Ovary (tissue), 9 donors: ENCODE results near the gene KIAA1217. TPM values are rescaled to one million over a fixed set of nuclear protein-coding genes. Genes with fewer than 3 reads are reported as not detected.

Experiments
- DNase-seq, 5 donors: peaks; one replicate each; pipeline ENCODE4 v3.0.0-alpha.2; 2019 to 2020
- H3K27ac ChIP-seq, 2 donors: fragments of 200-600 bp; one replicate each; pipeline versions ENCODE4 v1.5.1 to v1.8.0; 2019 to 2022
- H3K27me3 ChIP-seq: fragments of 200-600 bp; one replicate; pipeline ENCODE4 v1.8.0; 2022
- H3K36me3 ChIP-seq: fragments of 200-600 bp; sonication (generic); one replicate; pipeline ENCODE4 v1.5.1; 2019
- H3K4me1 ChIP-seq: one replicate; pipeline ENCODE4 v1.8.1; 2013; ENCODE audit warnings: mild to moderate bottlenecking, moderate library complexity; ENCODE audit not compliant: insufficient read depth
- H3K4me3 ChIP-seq: fragments of 200-600 bp; sonication (generic); one replicate; pipeline ENCODE4 v1.5.1; 2017
- H3K9me3 ChIP-seq, 2 donors: fragments of 200-600 bp in 1 of 2; sonication (generic) in 1 of 2; one replicate each; pipeline versions ENCODE4 v1.5.1 to v1.8.1; 2013 to 2019; ENCODE audit warnings: mild to moderate bottlenecking in 1 of 2, moderate library complexity in 1 of 2
- EP300 ChIP-seq: sonication (generic); formaldehyde crosslinking; IDR thresholded peaks from one replicate; pipeline ENCODE4 v1.6.1; 2017; ENCODE audit warnings: antibody characterized with exemption
- POLR2A ChIP-seq: fragments of 450-650 bp; IDR thresholded peaks from one replicate; pipeline ENCODE4 v1.6.1; 2017; ENCODE audit warnings: antibody characterized with exemption, mild to moderate bottlenecking, moderate library complexity
- WGBS, 3 donors: extraction: QIAGEN DNeasy Blood & Tissue Kit in 1 of 3; methylation state at CpG; one replicate each; pipeline versions ENCODE4 v1.1.5 to v1.1.7; 2013 to 2017; 5-methylcytosine and 5-hydroxymethylcytosine counted together
- intact Hi-C, 4 donors: fragments of 100-400 bp; cut with DNase I; formaldehyde crosslinking; loops; one replicate each; pipeline versions ENCODE4 v1.11.0 to v1.15.1; 2022 to 2023
- polyA plus RNA-seq, 2 donors: library from polyadenylated mRNA; stranded (reverse); fragments of 200-250 nt in 1 of 2; fragments of 350-450 nt in 1 of 2; fragmentation: Illumina TruSeq in 1 of 2; extraction: RNeasy Lipid Tissue Mini Kit (QIAGEN cat#74804) in 1 of 2; gene quantifications; one replicate each; pipeline ENCODE4 v1.2.3, GENCODE V29; 2013 to 2014
- total RNA-seq, 7 donors: library from RNA; depleted of rRNA in 2 of 7; stranded (reverse); fragments of >200 nt in 2 of 7; fragmentation: NEBNext Ultra II Directional in 3 of 7; extraction: Animal tissue kit (Norgen Biotek cat#: 25700) in 3 of 7; gene quantifications; one replicate each; pipeline versions ENCODE4 v1.1.0 to v1.2.4, GENCODE V29; 2016 to 2023
- TF ChIP-seq, protein P1 (sequence below), 3 donors: fragments of 450-650 bp in 2 of 3; fragments of 200-600 bp in 1 of 3; IDR thresholded peaks; one replicate each; pipeline versions ENCODE4 v1.5.1 to v1.8.0; 2016 to 2022; ENCODE audit warnings: antibody characterized with exemption in 3 of 3, mild to moderate bottlenecking in 1 of 3
- donor health status: DM: no; HTN: no; CAD: no; lungs with moderate emphysema.
- donor health status: DM: no; HTN: no; CAD: no.
- donor health status: Bipolar disorder and iron deficiency.
- donor health status: DM: yes; HTN: yes; CAD: no.
- donor health status: DM: no; HTN: no; CAD: no.
- donor health status: DM: yes; HTN: yes; CAD: no.

Gene KIAA1217
- total and polyA plus RNA-seq, 9 donors, result 7.2 to 47.1 (median 23.0) TPM

DNA sequence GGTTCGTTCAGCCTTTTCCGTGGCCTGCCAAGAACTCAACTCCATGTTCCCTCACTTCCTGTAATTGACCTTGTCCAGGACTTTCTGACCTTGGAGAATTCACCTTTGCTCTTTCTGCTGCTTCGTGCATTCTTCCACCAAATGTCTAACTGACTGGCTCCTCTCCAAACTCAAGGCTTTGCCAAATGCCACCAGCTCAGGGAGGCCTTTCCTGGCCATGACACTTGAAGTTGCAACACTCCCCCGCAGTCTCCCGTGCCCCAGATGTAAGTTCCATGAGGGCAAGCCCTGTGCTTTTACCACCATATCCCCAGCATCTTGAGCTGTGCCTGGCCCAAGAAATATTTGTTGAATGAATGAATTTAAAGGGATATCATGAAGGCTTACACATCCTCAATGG lies 276.4 kb downstream of the KIAA1217 start:
- intact Hi-C loops, result no loop called here
- WGBS, 3 donors, result 46 to 76% (median 69%) methylated on average over 5 of the region's 5 CpGs
- H3K27ac ChIP-seq, result no peak overlapping the region

DNA sequence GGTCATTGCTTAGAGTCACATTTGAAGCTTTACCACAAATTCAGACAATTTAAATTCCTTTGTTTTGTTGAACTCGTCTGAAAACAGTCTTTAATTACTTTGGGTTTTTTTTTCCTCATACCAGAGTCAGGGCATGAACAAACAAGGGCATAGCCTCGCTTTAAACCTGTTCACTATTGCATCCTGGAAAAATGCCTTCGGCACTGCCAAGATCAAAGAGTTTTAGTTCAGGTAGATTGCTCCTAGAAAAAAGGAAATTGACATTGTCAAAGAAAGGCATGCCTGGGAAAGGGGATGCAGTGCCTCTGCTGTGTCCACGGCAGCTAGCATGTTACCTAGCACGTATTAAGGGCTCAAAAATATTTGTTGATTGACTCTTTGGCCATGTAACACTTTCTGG lies 279.7 kb downstream of the KIAA1217 start:
- Histone ChIP-seq H3K36me3 (no peaks in the 10 kb centered on the region), H3K4me1 (no peaks in the 10 kb centered on the region), H3K27ac (no peak overlapping the region), H3K4me3 (no peak overlapping the region), H3K27me3 (no peaks in the 10 kb centered on the region), H3K9me3 (no peaks in the 10 kb centered on the region)
- intact Hi-C loops, result no loop called here
- DNase-seq, result no peak
- WGBS, 3 donors, result 75 to 79% (median 78%) methylated on average over 5 of the region's 5 CpGs
- TF ChIP-seq POLR2A (no peak), EP300 (no peak)
- TF ChIP-seq, protein P1, sequence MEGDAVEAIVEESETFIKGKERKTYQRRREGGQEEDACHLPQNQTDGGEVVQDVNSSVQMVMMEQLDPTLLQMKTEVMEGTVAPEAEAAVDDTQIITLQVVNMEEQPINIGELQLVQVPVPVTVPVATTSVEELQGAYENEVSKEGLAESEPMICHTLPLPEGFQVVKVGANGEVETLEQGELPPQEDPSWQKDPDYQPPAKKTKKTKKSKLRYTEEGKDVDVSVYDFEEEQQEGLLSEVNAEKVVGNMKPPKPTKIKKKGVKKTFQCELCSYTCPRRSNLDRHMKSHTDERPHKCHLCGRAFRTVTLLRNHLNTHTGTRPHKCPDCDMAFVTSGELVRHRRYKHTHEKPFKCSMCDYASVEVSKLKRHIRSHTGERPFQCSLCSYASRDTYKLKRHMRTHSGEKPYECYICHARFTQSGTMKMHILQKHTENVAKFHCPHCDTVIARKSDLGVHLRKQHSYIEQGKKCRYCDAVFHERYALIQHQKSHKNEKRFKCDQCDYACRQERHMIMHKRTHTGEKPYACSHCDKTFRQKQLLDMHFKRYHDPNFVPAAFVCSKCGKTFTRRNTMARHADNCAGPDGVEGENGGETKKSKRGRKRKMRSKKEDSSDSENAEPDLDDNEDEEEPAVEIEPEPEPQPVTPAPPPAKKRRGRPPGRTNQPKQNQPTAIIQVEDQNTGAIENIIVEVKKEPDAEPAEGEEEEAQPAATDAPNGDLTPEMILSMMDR (IDR thresholded peaks at IDR 0.05), result no peak

More for the DNA sequence above, 276.4 kb downstream of the KIAA1217 start:
- DNase-seq, result no peak
- H3K4me3 ChIP-seq, result no peak overlapping the region
- H3K36me3 ChIP-seq, result no peaks in the 10 kb centered on the region
- no peaks in the 10 kb centered on the region for H3K27me3 ChIP-seq
- H3K9me3 ChIP-seq, result no peaks in the 10 kb centered on the region
- TF ChIP-seq POLR2A (no peak), EP300 (no peak)
- TF ChIP-seq, protein P1 (IDR thresholded peaks at IDR 0.05), result no peak
- no peaks in the 10 kb centered on the region for H3K4me1 ChIP-seq

- no peak overlapping the region for H3K27ac ChIP-seq
- no peaks in the 10 kb centered on the region for H3K4me1 ChIP-seq
- DNase-seq, result no peak
- 79 to 83% (median 83%) methylated on average over 4 of the region's 4 CpGs for WGBS, 3 donors
- H3K4me3 ChIP-seq, result no peak overlapping the region
- H3K27me3 ChIP-seq, result no peaks in the 10 kb centered on the region
- TF ChIP-seq EP300 (no peak), POLR2A (no peak)
- TF ChIP-seq, protein P1 (IDR thresholded peaks at IDR 0.05), result no peak
- H3K36me3 ChIP-seq, result no peaks in the 10 kb centered on the region
- H3K9me3 ChIP-seq, result no peaks in the 10 kb centered on the region
- intact Hi-C loops, result no loop called here
Measured at GRCh38 chr10:24493165-24493564, 284.2 kb downstream of the KIAA1217 start.

DNA sequence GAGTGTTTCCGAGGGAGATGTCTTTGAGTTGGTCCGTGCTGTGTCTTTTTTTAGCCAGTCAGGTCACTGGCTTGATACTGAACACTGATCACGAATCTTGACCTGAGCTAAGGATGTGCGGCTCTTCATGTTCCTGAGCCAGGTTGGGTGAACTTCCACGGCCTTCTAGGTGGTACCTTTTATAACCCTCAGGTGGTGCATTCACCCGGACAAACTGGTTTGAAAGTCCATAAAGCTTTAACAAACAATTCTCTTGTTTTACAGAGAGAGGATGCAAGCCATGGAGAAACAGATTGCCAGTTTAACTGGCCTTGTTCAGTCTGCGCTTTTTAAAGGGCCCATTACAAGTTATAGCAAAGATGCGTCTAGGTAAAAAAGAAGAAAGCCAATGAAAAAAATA lies 285.3 kb downstream of the KIAA1217 start:
- 91 to 92% (median 92%) methylated on average over 8 of the region's 8 CpGs for WGBS, 3 donors
- intact Hi-C loops, result no loop called here
- no peaks in the 10 kb centered on the region for H3K36me3 ChIP-seq

More for the DNA sequence above, 285.3 kb downstream of the KIAA1217 start:
- no peaks in the 10 kb centered on the region for H3K4me1 ChIP-seq
- H3K9me3 ChIP-seq, result no peaks in the 10 kb centered on the region
- no peak overlapping the region for H3K4me3 ChIP-seq
- TF ChIP-seq POLR2A (no peak), EP300 (no peak)
- TF ChIP-seq, protein P1 (IDR thresholded peaks at IDR 0.05), result no peak
- H3K27ac ChIP-seq, result no peak overlapping the region
- no peaks in the 10 kb centered on the region for H3K27me3 ChIP-seq
- no peak for DNase-seq
